H1 (cell line): ENCODE data around the gene BMERB1. TPM values are rescaled to one million over a fixed set of nuclear protein-coding genes. Genes with fewer than 3 reads are reported as not detected.

Experiments
- CHD1 ChIP-seq: IDR thresholded peaks from 2 replicates; pipeline ENCODE4 v1.6.1; 2012; ENCODE audit warnings: low read depth, low read length, improper control_type of control experiment
- CTCF ChIP-seq, 3 experiments: IDR thresholded peaks; 1 replicate in 2 of 3; 2 replicates in 1 of 3; pipeline versions ENCODE4 v1.5.1 to v1.6.1; 2011; ENCODE audit warnings: low read length in 3 of 3, mild to moderate bottlenecking in 3 of 3, inconsistent platforms in 2 of 3, low read depth in 1 of 3, moderate library complexity in 1 of 3; ENCODE audit not compliant: insufficient read depth in 1 of 3; ENCODE audit errors: control extremely low read depth in 1 of 3
- JUND ChIP-seq: IDR thresholded peaks from 2 replicates; pipeline ENCODE4 v1.6.1; 2011; ENCODE audit warnings: mild to moderate bottlenecking, improper control_type of control experiment, low read length
- NANOG ChIP-seq: IDR thresholded peaks from 2 replicates; pipeline ENCODE4 v1.6.1; 2011; ENCODE audit warnings: low read length, low read depth, mild to moderate bottlenecking, inconsistent platforms; ENCODE audit not compliant: insufficient read depth, poor library complexity, severe bottlenecking
- POLR2AphosphoS5 ChIP-seq: IDR thresholded peaks from 2 replicates; pipeline ENCODE4 v1.6.1; 2011; ENCODE audit warnings: low read depth, low read length
- polyA plus RNA-seq, 7 experiments: library from polyadenylated mRNA; depleted of rRNA in 3 of 7; stranded (reverse) in 5 of 7; unstranded in 2 of 7; fragments of >200 nt in 5 of 7; fragments of 200-250 nt in 2 of 7; gene quantifications; 1 replicate in 5 of 7; 2 replicates in 1 of 7; 4 replicates in 1 of 7; pipeline versions ENCODE4 v1.2.1 to v1.2.3, GENCODE V29; 2011 to 2013; ENCODE audit warnings: missing spikeins in 2 of 7, mixed read lengths in 2 of 7
- total RNA-seq: library from RNA; stranded (reverse); fragmentation: NEBNext Ultra II Directional; extraction: Animal tissue kit (Norgen Biotek cat#: 25700); gene quantifications from 2 replicates; pipeline ENCODE4 v1.2.1, GENCODE V29; 2021
- TF ChIP-seq, protein P1 (sequence below): fragments of 300-600 bp; sonication (generic); IDR thresholded peaks from 2 replicates; pipeline ENCODE4 v1.7.1; 2012; ENCODE audit warnings: low read length, moderate library complexity, mild to moderate bottlenecking, inconsistent platforms; ENCODE audit not compliant: insufficient replicate concordance
- TF ChIP-seq, protein P2 (sequence below): IDR thresholded peaks from 2 replicates; pipeline ENCODE4 v1.6.1; 2011; ENCODE audit warnings: low read depth, mild to moderate bottlenecking, low read length; ENCODE audit not compliant: insufficient read depth

The BMERB1 gene
- total and polyA plus RNA-seq, 2 of the 8 experiments (the other 6 are each of a cell fraction or from before 2014, with no cell fraction given): 23.5 to 27.1 TPM

DNA sequence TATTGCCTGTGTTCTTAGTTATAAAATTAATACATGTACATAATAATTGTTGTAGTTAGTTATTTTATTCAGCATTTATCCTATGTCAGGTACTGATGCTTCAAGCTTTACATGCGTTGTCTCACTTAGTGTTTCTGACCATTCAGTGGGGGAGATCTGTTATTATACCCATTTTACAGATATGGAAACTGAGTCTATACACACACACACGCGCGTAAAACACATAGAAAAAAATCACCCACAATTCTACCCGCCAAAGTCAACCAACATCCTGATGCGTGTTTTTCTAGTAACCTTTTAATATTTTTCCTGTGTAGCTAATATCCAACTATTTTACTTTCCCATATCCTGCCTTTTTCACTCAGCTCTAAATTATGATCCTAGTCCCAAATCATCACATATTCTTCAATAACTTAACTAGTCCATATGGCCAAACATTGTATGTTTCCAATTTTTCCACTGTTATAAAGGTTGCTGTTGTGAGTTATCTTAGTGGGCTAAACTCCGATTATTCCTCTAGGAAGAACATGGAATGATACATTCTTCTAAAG, 48.4 kb downstream of the BMERB1 start (continued):
- TF ChIP-seq, protein P1, sequence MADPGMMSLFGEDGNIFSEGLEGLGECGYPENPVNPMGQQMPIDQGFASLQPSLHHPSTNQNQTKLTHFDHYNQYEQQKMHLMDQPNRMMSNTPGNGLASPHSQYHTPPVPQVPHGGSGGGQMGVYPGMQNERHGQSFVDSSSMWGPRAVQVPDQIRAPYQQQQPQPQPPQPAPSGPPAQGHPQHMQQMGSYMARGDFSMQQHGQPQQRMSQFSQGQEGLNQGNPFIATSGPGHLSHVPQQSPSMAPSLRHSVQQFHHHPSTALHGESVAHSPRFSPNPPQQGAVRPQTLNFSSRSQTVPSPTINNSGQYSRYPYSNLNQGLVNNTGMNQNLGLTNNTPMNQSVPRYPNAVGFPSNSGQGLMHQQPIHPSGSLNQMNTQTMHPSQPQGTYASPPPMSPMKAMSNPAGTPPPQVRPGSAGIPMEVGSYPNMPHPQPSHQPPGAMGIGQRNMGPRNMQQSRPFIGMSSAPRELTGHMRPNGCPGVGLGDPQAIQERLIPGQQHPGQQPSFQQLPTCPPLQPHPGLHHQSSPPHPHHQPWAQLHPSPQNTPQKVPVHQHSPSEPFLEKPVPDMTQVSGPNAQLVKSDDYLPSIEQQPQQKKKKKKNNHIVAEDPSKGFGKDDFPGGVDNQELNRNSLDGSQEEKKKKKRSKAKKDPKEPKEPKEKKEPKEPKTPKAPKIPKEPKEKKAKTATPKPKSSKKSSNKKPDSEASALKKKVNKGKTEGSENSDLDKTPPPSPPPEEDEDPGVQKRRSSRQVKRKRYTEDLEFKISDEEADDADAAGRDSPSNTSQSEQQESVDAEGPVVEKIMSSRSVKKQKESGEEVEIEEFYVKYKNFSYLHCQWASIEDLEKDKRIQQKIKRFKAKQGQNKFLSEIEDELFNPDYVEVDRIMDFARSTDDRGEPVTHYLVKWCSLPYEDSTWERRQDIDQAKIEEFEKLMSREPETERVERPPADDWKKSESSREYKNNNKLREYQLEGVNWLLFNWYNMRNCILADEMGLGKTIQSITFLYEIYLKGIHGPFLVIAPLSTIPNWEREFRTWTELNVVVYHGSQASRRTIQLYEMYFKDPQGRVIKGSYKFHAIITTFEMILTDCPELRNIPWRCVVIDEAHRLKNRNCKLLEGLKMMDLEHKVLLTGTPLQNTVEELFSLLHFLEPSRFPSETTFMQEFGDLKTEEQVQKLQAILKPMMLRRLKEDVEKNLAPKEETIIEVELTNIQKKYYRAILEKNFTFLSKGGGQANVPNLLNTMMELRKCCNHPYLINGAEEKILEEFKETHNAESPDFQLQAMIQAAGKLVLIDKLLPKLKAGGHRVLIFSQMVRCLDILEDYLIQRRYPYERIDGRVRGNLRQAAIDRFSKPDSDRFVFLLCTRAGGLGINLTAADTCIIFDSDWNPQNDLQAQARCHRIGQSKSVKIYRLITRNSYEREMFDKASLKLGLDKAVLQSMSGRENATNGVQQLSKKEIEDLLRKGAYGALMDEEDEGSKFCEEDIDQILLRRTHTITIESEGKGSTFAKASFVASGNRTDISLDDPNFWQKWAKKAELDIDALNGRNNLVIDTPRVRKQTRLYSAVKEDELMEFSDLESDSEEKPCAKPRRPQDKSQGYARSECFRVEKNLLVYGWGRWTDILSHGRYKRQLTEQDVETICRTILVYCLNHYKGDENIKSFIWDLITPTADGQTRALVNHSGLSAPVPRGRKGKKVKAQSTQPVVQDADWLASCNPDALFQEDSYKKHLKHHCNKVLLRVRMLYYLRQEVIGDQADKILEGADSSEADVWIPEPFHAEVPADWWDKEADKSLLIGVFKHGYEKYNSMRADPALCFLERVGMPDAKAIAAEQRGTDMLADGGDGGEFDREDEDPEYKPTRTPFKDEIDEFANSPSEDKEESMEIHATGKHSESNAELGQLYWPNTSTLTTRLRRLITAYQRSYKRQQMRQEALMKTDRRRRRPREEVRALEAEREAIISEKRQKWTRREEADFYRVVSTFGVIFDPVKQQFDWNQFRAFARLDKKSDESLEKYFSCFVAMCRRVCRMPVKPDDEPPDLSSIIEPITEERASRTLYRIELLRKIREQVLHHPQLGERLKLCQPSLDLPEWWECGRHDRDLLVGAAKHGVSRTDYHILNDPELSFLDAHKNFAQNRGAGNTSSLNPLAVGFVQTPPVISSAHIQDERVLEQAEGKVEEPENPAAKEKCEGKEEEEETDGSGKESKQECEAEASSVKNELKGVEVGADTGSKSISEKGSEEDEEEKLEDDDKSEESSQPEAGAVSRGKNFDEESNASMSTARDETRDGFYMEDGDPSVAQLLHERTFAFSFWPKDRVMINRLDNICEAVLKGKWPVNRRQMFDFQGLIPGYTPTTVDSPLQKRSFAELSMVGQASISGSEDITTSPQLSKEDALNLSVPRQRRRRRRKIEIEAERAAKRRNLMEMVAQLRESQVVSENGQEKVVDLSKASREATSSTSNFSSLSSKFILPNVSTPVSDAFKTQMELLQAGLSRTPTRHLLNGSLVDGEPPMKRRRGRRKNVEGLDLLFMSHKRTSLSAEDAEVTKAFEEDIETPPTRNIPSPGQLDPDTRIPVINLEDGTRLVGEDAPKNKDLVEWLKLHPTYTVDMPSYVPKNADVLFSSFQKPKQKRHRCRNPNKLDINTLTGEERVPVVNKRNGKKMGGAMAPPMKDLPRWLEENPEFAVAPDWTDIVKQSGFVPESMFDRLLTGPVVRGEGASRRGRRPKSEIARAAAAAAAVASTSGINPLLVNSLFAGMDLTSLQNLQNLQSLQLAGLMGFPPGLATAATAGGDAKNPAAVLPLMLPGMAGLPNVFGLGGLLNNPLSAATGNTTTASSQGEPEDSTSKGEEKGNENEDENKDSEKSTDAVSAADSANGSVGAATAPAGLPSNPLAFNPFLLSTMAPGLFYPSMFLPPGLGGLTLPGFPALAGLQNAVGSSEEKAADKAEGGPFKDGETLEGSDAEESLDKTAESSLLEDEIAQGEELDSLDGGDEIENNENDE: no peak
- TF ChIP-seq CTCF (IDR thresholded peaks at IDR 0.05; ENCODE audit: control extremely low read depth in 1 of 3, insufficient read depth in 1 of 3, low read depth in 1 of 3, low read length in 3 of 3) (no peak), POLR2AphosphoS5 (no peak), JUND (no peak), NANOG (no peak), CHD1 (no peak)
- TF ChIP-seq, protein P2, sequence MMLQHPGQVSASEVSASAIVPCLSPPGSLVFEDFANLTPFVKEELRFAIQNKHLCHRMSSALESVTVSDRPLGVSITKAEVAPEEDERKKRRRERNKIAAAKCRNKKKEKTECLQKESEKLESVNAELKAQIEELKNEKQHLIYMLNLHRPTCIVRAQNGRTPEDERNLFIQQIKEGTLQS: no peak
- TF ChIP-seq, all 59 proteins: peak for 0
